ENCODE measurements around the gene COL2A1.

COL2A1 gene

GRCh38 chr12:47943623-47944340 is 60.5 kb downstream of the COL2A1 start:
- Histone ChIP-seq H3K4me1 (ENCODE audit: control insufficient read depth, insufficient read depth, low read length) (peaks cover under 1% of the 10 kb centered on the region), H3K9ac (ENCODE audit: low read length in 2 of 2) (no peak overlapping the region), H3K27ac (ENCODE audit: low read length) (no peak overlapping the region)

DNA sequence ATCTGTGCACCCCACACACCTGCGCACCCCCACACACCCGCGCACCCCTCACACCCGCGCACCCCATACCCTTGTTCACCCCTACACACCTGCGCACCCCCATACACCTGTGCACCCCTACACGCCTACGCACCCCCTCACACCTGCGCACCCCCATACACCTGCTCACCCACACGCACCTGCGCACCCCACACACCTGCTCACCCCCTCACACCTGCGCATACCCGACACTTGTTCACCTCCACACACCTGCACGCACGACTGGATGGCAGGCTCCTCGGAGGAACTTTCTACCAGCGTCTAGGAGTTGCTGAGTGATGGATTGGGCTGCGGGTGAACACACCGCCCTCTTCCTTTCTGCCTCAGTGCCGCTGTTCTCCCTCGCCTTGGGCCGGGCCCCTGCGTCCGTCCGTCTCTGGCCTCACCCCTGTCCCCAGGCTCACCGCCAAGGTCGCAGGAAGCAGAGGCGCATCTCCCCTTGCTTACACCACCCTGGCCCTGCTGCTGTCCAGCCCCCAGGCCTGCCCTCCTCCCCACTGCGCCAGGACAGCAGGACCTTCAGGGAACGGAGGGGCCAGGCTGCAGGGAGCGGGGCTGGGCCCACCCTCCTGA is 61.6 kb downstream of the COL2A1 start:
- no peaks in the 10 kb centered on the region for H3K9me3 ChIP-seq (ENCODE audit: control insufficient read depth in 2 of 2, low read length in 2 of 2)
- H3K4me1 ChIP-seq (ENCODE audit: control insufficient read depth, insufficient read depth, low read length), result no peaks in the 10 kb centered on the region
- H3K36me3 ChIP-seq (ENCODE audit: control insufficient read depth in 2 of 2, insufficient read depth in 2 of 2, low read length in 2 of 2), result no peaks in the 10 kb centered on the region
- no peak overlapping the region for H3K27ac ChIP-seq (ENCODE audit: low read length)
- H3K4me3 ChIP-seq (ENCODE audit: low read length in 2 of 2), result no peak overlapping the region
- H3K27me3 ChIP-seq (ENCODE audit: control insufficient read depth in 1 of 2, insufficient read depth in 2 of 2, low read length in 2 of 2), result peaks cover 12 to 21% of the 10 kb centered on the region in 2 donors
- no peak overlapping the region for H3K9ac ChIP-seq (ENCODE audit: low read length in 2 of 2)

More at GRCh38 chr12:47943623-47944340, 60.5 kb downstream of the COL2A1 start:
- Histone ChIP-seq H3K4me3 (ENCODE audit: low read length in 2 of 2) (no peak overlapping the region), H3K9me3 (ENCODE audit: control insufficient read depth in 2 of 2, low read length in 2 of 2) (no peaks in the 10 kb centered on the region), H3K36me3 (ENCODE audit: control insufficient read depth in 2 of 2, insufficient read depth in 2 of 2, low read length in 2 of 2) (no peaks in the 10 kb centered on the region), H3K27me3 (ENCODE audit: control insufficient read depth in 1 of 2, insufficient read depth in 2 of 2, low read length in 2 of 2) (peaks cover 10 to 21% of the 10 kb centered on the region in 2 donors)

- Histone ChIP-seq H3K36me3 (ENCODE audit: control insufficient read depth in 2 of 2, insufficient read depth in 2 of 2, low read length in 2 of 2) (no peaks in the 10 kb centered on the region), H3K4me1 (ENCODE audit: control insufficient read depth, insufficient read depth, low read length) (no peaks in the 10 kb centered on the region), H3K27me3 (ENCODE audit: control insufficient read depth in 1 of 2, insufficient read depth in 2 of 2, low read length in 2 of 2) (peaks cover 12 to 21% of the 10 kb centered on the region in 2 donors), H3K27ac (ENCODE audit: low read length) (no peak overlapping the region), H3K4me3 (ENCODE audit: low read length in 2 of 2) (no peak overlapping the region), H3K9ac (ENCODE audit: low read length in 2 of 2) (no peak overlapping the region), H3K9me3 (ENCODE audit: control insufficient read depth in 2 of 2, low read length in 2 of 2) (no peaks in the 10 kb centered on the region)
These were observed 62.2 kb downstream of the COL2A1 start for GRCh38 chr12:47941871-47942613.

DNA sequence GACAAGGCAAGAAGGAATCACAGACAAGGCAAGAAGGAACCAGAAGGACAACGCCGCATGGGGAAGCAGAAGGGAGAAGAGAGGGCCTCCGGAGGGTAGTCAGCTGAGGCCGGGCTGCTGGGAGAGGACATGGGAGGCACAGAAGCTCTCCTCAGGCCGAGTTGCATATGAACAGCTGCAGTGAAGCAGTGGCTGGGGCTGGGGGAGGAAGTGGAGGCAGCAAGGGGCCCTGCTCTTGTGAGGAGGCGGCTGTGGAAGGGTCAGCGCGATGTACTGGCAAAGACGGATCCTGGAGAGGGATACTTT is 62.8 kb downstream of the COL2A1 start:
- no peak overlapping the region for H3K9ac ChIP-seq (ENCODE audit: low read length in 2 of 2)
- no peaks in the 10 kb centered on the region for H3K36me3 ChIP-seq (ENCODE audit: control insufficient read depth in 2 of 2, insufficient read depth in 2 of 2, low read length in 2 of 2)
- no peak overlapping the region for H3K27ac ChIP-seq (ENCODE audit: low read length)
- H3K27me3 ChIP-seq (ENCODE audit: control insufficient read depth in 1 of 2, insufficient read depth in 2 of 2, low read length in 2 of 2), result peaks cover 12 to 21% of the 10 kb centered on the region in 2 donors
- no peak overlapping the region for H3K4me3 ChIP-seq (ENCODE audit: low read length in 2 of 2)
- no peaks in the 10 kb centered on the region for H3K9me3 ChIP-seq (ENCODE audit: control insufficient read depth in 2 of 2, low read length in 2 of 2)
- H3K4me1 ChIP-seq (ENCODE audit: control insufficient read depth, insufficient read depth, low read length), result no peaks in the 10 kb centered on the region

DNA sequence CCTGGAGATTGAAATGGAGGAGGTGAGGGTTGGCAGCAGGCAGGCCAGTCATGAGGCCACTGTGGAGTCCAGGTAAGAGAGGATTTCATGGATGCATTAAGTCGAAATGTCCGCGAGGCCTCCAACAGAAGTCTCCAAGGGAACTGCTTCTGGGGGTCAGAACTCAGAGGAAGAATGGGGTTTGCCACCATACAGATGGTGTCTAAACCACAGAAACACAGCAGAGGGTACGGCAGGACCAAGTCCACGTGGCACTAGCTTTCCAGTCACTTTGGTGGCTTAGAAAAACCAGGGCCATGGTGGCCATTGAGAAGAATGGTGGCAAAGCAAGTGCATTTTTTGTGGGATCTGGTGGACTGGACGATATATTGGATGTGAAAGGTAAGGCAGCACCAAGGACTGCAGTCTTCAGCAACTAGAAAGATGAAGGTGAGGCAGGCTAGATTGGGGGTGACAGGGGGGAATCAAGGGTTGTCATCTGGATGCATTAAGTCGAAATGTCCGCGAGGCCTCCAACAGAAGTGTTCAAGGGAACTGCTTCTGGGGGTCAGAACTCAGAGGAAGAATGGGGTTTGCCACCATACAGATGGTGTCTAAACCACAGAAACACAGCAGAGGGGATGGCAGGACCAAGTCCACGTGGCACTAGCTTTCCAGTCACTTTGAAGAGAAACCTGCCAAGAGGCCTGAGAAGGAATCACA is 63.4 kb downstream of the COL2A1 start:
- no peak overlapping the region for H3K4me3 ChIP-seq (ENCODE audit: low read length in 2 of 2)
- no peaks in the 10 kb centered on the region for H3K36me3 ChIP-seq (ENCODE audit: control insufficient read depth in 2 of 2, insufficient read depth in 2 of 2, low read length in 2 of 2)
- H3K27me3 ChIP-seq (ENCODE audit: control insufficient read depth in 1 of 2, insufficient read depth in 2 of 2, low read length in 2 of 2), result peaks cover 12 to 21% of the 10 kb centered on the region in 2 donors
- H3K9ac ChIP-seq (ENCODE audit: low read length in 2 of 2), result no peak overlapping the region
- no peaks in the 10 kb centered on the region for H3K9me3 ChIP-seq (ENCODE audit: control insufficient read depth in 2 of 2, low read length in 2 of 2)
- H3K4me1 ChIP-seq (ENCODE audit: control insufficient read depth, insufficient read depth, low read length), result no peaks in the 10 kb centered on the region
- H3K27ac ChIP-seq (ENCODE audit: low read length), result no peak overlapping the region

DNA sequence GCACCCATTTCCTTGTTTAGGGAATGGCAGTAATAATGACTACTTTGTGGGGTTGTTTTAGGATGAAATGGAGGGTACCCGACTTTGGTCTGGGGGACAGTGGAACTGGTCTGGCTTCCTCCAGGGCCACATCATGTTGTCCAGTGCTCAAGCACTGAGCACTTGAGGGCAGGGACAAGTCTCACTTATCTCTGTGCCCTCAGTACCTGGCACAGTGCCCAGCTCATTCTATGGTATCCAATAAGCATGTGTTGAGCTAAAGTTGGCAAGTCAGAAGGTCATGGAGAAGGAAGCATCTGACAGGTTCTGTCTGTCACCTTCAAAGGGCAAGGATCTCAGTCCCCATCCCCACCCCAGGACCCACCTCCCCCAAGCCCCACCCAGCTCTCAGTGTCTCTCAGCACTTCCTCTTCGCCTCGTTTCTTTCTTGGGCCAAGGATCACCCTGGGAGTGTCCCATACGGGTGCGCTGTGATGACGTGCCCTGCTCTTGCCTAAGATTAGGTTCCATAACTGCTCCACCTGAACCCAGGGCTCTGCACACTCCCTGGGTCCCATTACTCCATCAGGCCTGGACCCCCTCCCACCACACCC is 65.2 kb downstream of the COL2A1 start:
- Histone ChIP-seq H3K27me3 (ENCODE audit: control insufficient read depth in 1 of 2, insufficient read depth in 2 of 2, low read length in 2 of 2) (peaks cover 12 to 21% of the 10 kb centered on the region in 2 donors), H3K4me1 (ENCODE audit: control insufficient read depth, insufficient read depth, low read length) (no peaks in the 10 kb centered on the region), H3K36me3 (ENCODE audit: control insufficient read depth in 2 of 2, insufficient read depth in 2 of 2, low read length in 2 of 2) (no peaks in the 10 kb centered on the region), H3K27ac (ENCODE audit: low read length) (no peak overlapping the region), H3K9me3 (ENCODE audit: control insufficient read depth in 2 of 2, low read length in 2 of 2) (no peaks in the 10 kb centered on the region), H3K4me3 (ENCODE audit: low read length in 2 of 2) (no peak overlapping the region), H3K9ac (ENCODE audit: low read length in 2 of 2) (no peak overlapping the region)

DNA sequence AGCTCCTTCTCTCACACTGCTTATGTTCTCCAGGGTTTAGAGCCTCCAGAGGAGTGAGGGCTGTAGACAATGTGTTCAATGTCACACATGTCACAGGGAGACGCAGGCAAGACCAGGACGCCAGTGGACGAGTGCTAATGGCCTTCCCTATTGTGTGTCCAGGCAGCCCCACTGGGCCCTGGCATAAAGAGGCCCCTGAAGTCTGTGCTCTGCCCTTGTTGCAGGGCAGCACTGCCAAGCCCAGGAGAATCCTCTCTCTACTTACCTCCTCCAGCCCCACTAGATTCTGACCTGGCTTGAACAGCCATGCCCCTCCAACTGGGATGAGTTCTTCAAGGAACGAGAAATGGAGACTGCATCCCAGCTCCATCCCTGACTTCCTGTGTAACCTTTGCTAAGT is 65.7 kb downstream of the COL2A1 start:
- Histone ChIP-seq H3K27me3 (ENCODE audit: control insufficient read depth in 1 of 2, insufficient read depth in 2 of 2, low read length in 2 of 2) (peaks cover 10 to 21% of the 10 kb centered on the region in 2 donors), H3K4me1 (ENCODE audit: control insufficient read depth, insufficient read depth, low read length) (no peaks in the 10 kb centered on the region), H3K36me3 (ENCODE audit: control insufficient read depth in 2 of 2, insufficient read depth in 2 of 2, low read length in 2 of 2) (no peaks in the 10 kb centered on the region), H3K4me3 (ENCODE audit: low read length in 2 of 2) (no peak overlapping the region), H3K27ac (ENCODE audit: low read length) (no peak overlapping the region), H3K9ac (ENCODE audit: low read length in 2 of 2) (no peak overlapping the region), H3K9me3 (ENCODE audit: control insufficient read depth in 2 of 2, low read length in 2 of 2) (no peaks in the 10 kb centered on the region)

DNA sequence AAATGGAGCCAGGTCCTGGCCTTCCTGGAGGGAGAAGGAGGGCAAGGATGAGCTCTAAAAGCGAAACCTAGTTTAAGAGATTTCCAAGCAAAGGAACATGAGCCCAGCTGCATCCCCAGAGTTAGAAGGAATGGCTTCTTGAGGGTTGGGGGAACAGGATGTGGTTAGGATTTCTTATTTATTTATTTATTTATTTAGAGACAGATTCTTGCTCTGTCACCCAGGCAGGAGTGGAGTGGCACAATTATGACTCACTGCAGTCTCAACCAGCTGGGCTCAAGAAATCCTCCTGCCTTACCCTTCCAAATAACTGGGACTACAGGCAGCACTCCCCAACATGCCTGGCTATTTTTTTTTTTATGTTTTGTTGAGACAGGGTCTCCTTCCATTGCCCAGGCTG is 66.2 kb downstream of the COL2A1 start:
- H3K27ac ChIP-seq (ENCODE audit: low read length), result no peak overlapping the region

GRCh38 chr12:47935184-47935583 is 69.1 kb downstream of the COL2A1 start:
- no peak overlapping the region for H3K4me3 ChIP-seq (ENCODE audit: low read length in 2 of 2)
- H3K36me3 ChIP-seq (ENCODE audit: control insufficient read depth in 2 of 2, insufficient read depth in 2 of 2, low read length in 2 of 2), result no peaks in the 10 kb centered on the region
- H3K9ac ChIP-seq (ENCODE audit: low read length in 2 of 2), result no peak overlapping the region
- peaks cover 0 to 2% of the 10 kb centered on the region in 2 donors for H3K27me3 ChIP-seq (ENCODE audit: control insufficient read depth in 1 of 2, insufficient read depth in 2 of 2, low read length in 2 of 2)
- H3K4me1 ChIP-seq (ENCODE audit: control insufficient read depth, insufficient read depth, low read length), result no peaks in the 10 kb centered on the region
- H3K27ac ChIP-seq (ENCODE audit: low read length), result no peak overlapping the region
- H3K9me3 ChIP-seq (ENCODE audit: control insufficient read depth in 2 of 2, low read length in 2 of 2), result no peaks in the 10 kb centered on the region

More for the DNA sequence above, 66.2 kb downstream of the COL2A1 start:
- no peaks in the 10 kb centered on the region for H3K4me1 ChIP-seq (ENCODE audit: control insufficient read depth, insufficient read depth, low read length)
- H3K27me3 ChIP-seq (ENCODE audit: control insufficient read depth in 1 of 2, insufficient read depth in 2 of 2, low read length in 2 of 2), result peaks cover 10 to 16% of the 10 kb centered on the region in 2 donors
- H3K36me3 ChIP-seq (ENCODE audit: control insufficient read depth in 2 of 2, insufficient read depth in 2 of 2, low read length in 2 of 2), result no peaks in the 10 kb centered on the region
- H3K9me3 ChIP-seq (ENCODE audit: control insufficient read depth in 2 of 2, low read length in 2 of 2), result no peaks in the 10 kb centered on the region
- H3K9ac ChIP-seq (ENCODE audit: low read length in 2 of 2), result no peak overlapping the region
- no peak overlapping the region for H3K4me3 ChIP-seq (ENCODE audit: low read length in 2 of 2)

GRCh38 chr12:47931187-47931586 is 73.1 kb downstream of the COL2A1 start:
- no peak overlapping the region for H3K27ac ChIP-seq (ENCODE audit: low read length)

More at GRCh38 chr12:47931187-47931586, 73.1 kb downstream of the COL2A1 start:
- Histone ChIP-seq H3K4me1 (ENCODE audit: control insufficient read depth, insufficient read depth, low read length) (no peaks in the 10 kb centered on the region), H3K9ac (ENCODE audit: low read length in 2 of 2) (no peak overlapping the region), H3K27me3 (ENCODE audit: control insufficient read depth in 1 of 2, insufficient read depth in 2 of 2, low read length in 2 of 2) (no peaks in the 10 kb centered on the region), H3K9me3 (ENCODE audit: control insufficient read depth in 2 of 2, low read length in 2 of 2) (peaks cover 0 to under 1% of the 10 kb centered on the region in 2 donors), H3K36me3 (ENCODE audit: control insufficient read depth in 2 of 2, insufficient read depth in 2 of 2, low read length in 2 of 2) (no peaks in the 10 kb centered on the region), H3K4me3 (ENCODE audit: low read length in 2 of 2) (no peak overlapping the region)

Measured in stomach smooth muscle (tissue), 2 donors.